Fibroblast of lung (primary cell): ENCODE data around the gene ATP6V0D1. TPM values are rescaled to one million over a fixed set of nuclear protein-coding genes. Genes with fewer than 3 reads are reported as not detected.

Experiments used
- DNase-seq, 2 donors: peaks; one replicate each; pipeline versions ENCODE4 v3.0.0 to v3.0.0-alpha.2; 2010; ENCODE audit warnings: low read depth in 2 of 2
- H2AFZ ChIP-seq: 2 replicates; pipeline ENCODE4 v1.5.1; 2012; ENCODE audit warnings: low read length, control low read depth, inconsistent platforms
- H3K27ac ChIP-seq: 2 replicates; pipeline ENCODE4 v1.5.1; 2011; ENCODE audit warnings: low read length, control low read depth; ENCODE audit not compliant: insufficient read depth
- H3K27me3 ChIP-seq: 2 replicates; pipeline ENCODE4 v1.5.1; 2011; ENCODE audit warnings: mild to moderate bottlenecking, low read length; ENCODE audit not compliant: control insufficient read depth, insufficient read depth
- H3K36me3 ChIP-seq: 2 replicates; pipeline ENCODE4 v1.5.1; 2011; ENCODE audit warnings: low read length; ENCODE audit not compliant: control insufficient read depth, insufficient read depth
- H3K4me1 ChIP-seq: 2 replicates; pipeline ENCODE4 v1.5.1; 2011; ENCODE audit warnings: low read length; ENCODE audit not compliant: control insufficient read depth, insufficient read depth; ENCODE audit errors: extremely low read depth
- H3K4me2 ChIP-seq: 2 replicates; pipeline ENCODE4 v1.5.1; 2011; ENCODE audit warnings: low read length, control low read depth; ENCODE audit not compliant: insufficient read depth; ENCODE audit errors: extremely low read depth
- H3K4me3 ChIP-seq, 4 experiments: fragments of 200-600 bp in 1 of 4; sonication (generic) in 1 of 4; replicated peaks in 1 of 4; 2 replicates each; pipeline ENCODE4 v1.5.1; 2011 to 2016; ENCODE audit warnings: low read length in 4 of 4, low read depth in 3 of 4, mild to moderate bottlenecking in 3 of 4, control low read depth in 2 of 4, inconsistent platforms in 1 of 4, mixed read lengths in 1 of 4; ENCODE audit not compliant: insufficient read depth in 1 of 4; ENCODE audit errors: control extremely low read depth in 1 of 4
- H3K79me2 ChIP-seq: 2 replicates; pipeline ENCODE4 v1.5.1; 2012; ENCODE audit warnings: mild to moderate bottlenecking, low read length, inconsistent platforms; ENCODE audit not compliant: control insufficient read depth, insufficient read depth
- H3K9ac ChIP-seq: 2 replicates; pipeline ENCODE4 v1.5.1; 2011; ENCODE audit warnings: mild to moderate bottlenecking, low read length, control low read depth; ENCODE audit not compliant: insufficient read depth
- H3K9me3 ChIP-seq: 2 replicates; pipeline ENCODE4 v1.5.1; 2012; ENCODE audit warnings: low read depth, low read length; ENCODE audit not compliant: control insufficient read depth, insufficient read depth
- H4K20me1 ChIP-seq: 2 replicates; pipeline ENCODE4 v1.5.1; 2011; ENCODE audit warnings: low read length; ENCODE audit not compliant: control insufficient read depth, insufficient read depth; ENCODE audit errors: extremely low read depth
- EZH2 ChIP-seq: IDR thresholded peaks from 2 replicates; pipeline ENCODE4 v1.5.1; 2012; ENCODE audit warnings: low read length, control low read depth, mild to moderate bottlenecking; ENCODE audit errors: missing control alignments
- polyA plus RNA-seq, 2 donors: library from polyadenylated mRNA; depleted of rRNA in 1 of 2; stranded (reverse) in 1 of 2; unstranded in 1 of 2; fragments of >200 nt; gene quantifications; 2 replicates each; pipeline ENCODE4 v1.2.1, GENCODE V29; 2011 to 2012; ENCODE audit warnings: missing spikeins in 1 of 2
- total RNA-seq: library from RNA; depleted of rRNA; stranded (reverse); fragments of >200 nt; gene quantifications from 2 replicates; pipeline ENCODE4 v1.2.1, GENCODE V29; 2014
- TF ChIP-seq, protein P1 (sequence below), 2 donors: IDR thresholded peaks in 1 of 2; conservative IDR thresholded peaks in 1 of 2; 1 replicate in 1 of 2; 2 replicates in 1 of 2; pipeline ENCODE4 v1.5.1; 2011 to 2012; ENCODE audit warnings: low read length in 2 of 2, control low read depth in 1 of 2, inconsistent platforms in 1 of 2, low read depth in 1 of 2, mild to moderate bottlenecking in 1 of 2

The ATP6V0D1 gene
- total and polyA plus RNA-seq, 2 donors (not counting 1 experiment from before 2014, with no cell fraction given): 91.2 to 183 TPM

GRCh38 chr16:67443265-67443664 lies 37.7 kb downstream of the ATP6V0D1 start:
- Histone ChIP-seq H3K4me2 (no peak overlapping the region), H3K27me3 (no peaks in the 10 kb centered on the region), H2AFZ (no peak overlapping the region), H3K4me3 (no peak overlapping the region), H3K9ac (no peak overlapping the region), H3K79me2 (no peaks in the 10 kb centered on the region), H3K4me1 (peaks cover 27% of the 10 kb centered on the region), H3K27ac (no peak overlapping the region), H3K9me3 (no peaks in the 10 kb centered on the region), H4K20me1 (no peaks in the 10 kb centered on the region), H3K36me3 (peaks cover 9% of the 10 kb centered on the region)
- TF ChIP-seq, protein P1, sequence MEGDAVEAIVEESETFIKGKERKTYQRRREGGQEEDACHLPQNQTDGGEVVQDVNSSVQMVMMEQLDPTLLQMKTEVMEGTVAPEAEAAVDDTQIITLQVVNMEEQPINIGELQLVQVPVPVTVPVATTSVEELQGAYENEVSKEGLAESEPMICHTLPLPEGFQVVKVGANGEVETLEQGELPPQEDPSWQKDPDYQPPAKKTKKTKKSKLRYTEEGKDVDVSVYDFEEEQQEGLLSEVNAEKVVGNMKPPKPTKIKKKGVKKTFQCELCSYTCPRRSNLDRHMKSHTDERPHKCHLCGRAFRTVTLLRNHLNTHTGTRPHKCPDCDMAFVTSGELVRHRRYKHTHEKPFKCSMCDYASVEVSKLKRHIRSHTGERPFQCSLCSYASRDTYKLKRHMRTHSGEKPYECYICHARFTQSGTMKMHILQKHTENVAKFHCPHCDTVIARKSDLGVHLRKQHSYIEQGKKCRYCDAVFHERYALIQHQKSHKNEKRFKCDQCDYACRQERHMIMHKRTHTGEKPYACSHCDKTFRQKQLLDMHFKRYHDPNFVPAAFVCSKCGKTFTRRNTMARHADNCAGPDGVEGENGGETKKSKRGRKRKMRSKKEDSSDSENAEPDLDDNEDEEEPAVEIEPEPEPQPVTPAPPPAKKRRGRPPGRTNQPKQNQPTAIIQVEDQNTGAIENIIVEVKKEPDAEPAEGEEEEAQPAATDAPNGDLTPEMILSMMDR (conservative IDR thresholded peaks at IDR 0.05 in 1 of 2, IDR thresholded peaks at IDR 0.05 in 1 of 2; ENCODE audit: low read depth in 1 of 2, low read length in 2 of 2): no peak
- TF ChIP-seq EZH2: no peak
- peak in 1 of 2 donors; percentile 77 for DNase-seq

DNA sequence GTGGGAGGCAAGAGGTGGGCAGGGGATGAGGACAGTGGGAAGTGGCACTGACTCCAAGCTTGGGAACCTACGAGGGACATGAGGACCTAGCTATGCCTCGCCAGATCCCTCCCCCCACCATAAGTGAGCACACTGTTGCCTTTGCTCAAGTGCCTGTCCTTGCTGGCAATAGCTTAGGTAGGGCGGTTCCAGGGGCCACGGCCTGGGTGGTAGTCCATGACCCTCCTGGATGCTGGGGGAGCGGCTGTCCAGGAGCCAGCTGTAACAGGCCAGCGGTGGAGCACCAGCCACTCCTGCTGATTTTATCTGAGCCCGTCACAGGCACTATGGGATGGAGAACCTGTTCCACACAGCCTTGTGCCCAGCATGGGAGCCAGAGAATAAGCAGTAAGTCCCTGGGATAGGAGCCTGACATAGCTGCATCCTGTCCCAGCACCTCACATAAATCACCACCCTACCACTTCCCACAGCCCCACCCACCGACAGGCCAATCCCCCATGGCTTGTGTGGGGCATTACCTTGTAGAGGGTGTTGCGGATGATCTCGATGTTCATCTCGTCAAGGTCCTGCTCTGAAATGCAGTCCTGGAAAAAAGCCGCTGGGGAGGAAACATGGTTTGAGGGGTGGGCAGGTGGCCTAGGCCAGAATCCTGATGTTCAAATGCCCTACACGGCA lies 38.2 kb downstream of the ATP6V0D1 start:
- H3K9me3 ChIP-seq: no peaks in the 10 kb centered on the region
- no peak overlapping the region for H3K9ac ChIP-seq
- DNase-seq: no peak
- H3K4me3 ChIP-seq: no peak overlapping the region
- H2AFZ ChIP-seq: no peak overlapping the region
- TF ChIP-seq, protein P1 (conservative IDR thresholded peaks at IDR 0.05 in 1 of 2, IDR thresholded peaks at IDR 0.05 in 1 of 2; ENCODE audit: low read depth in 1 of 2, low read length in 2 of 2): no peak
- TF ChIP-seq EZH2: no peak
- peaks cover 27% of the 10 kb centered on the region for H3K4me1 ChIP-seq
- H3K4me2 ChIP-seq: no peak overlapping the region
- no peaks in the 10 kb centered on the region for H3K79me2 ChIP-seq
- H3K27me3 ChIP-seq: no peaks in the 10 kb centered on the region
- no peaks in the 10 kb centered on the region for H4K20me1 ChIP-seq
- peaks cover 14% of the 10 kb centered on the region for H3K36me3 ChIP-seq
- no peak overlapping the region for H3K27ac ChIP-seq

DNA sequence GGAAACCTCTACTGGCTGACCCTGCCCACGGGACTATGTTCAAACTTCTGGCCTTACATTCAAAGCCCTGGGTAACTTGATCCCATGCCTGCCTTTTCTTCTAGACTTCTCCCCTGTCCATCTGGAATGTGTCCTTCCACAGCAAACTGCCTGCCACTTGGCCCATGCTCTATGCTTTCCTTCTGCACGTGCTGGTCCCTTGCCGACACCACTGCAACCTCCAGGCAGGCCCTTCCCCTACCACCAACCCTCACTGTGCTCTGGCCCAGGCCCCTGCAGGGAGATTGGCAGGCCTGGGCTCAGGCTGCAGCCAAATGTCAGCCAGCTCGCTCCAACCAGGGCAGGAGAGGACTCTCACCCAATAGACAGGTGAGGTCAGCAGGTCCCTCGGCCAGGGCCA lies 39.0 kb downstream of the ATP6V0D1 start:
- no peak overlapping the region for H2AFZ ChIP-seq
- H3K27ac ChIP-seq: no peak overlapping the region
- no peaks in the 10 kb centered on the region for H4K20me1 ChIP-seq
- peaks cover 14% of the 10 kb centered on the region for H3K36me3 ChIP-seq
- peaks cover 22% of the 10 kb centered on the region for H3K4me1 ChIP-seq
- no peaks in the 10 kb centered on the region for H3K27me3 ChIP-seq
- peak in 1 of 2 donors; percentile 75 for DNase-seq
- no peak overlapping the region for H3K9ac ChIP-seq
- H3K9me3 ChIP-seq: no peaks in the 10 kb centered on the region
- no peaks in the 10 kb centered on the region for H3K79me2 ChIP-seq
- TF ChIP-seq, protein P1 (conservative IDR thresholded peaks at IDR 0.05 in 1 of 2, IDR thresholded peaks at IDR 0.05 in 1 of 2; ENCODE audit: low read depth in 1 of 2, low read length in 2 of 2): no peak
- TF ChIP-seq EZH2: no peak
- no peak overlapping the region for H3K4me2 ChIP-seq
- H3K4me3 ChIP-seq: no peak overlapping the region
